Kidney (tissue), 14 donors: ENCODE data around the gene PADI1. TPM values are rescaled to one million over a fixed set of nuclear protein-coding genes. Genes with fewer than 3 reads are reported as not detected.

Experiments
- DNase-seq, 5 donors: peaks; one replicate each; pipeline ENCODE4 v3.0.0-alpha.2; 2013 to 2020
- FAIRE-seq: peaks from 2 replicates; lab custom pipeline; 2012; peaks lifted over from hg19 to GRCh38; lab: Jason Lieb, UNC
- H3K27ac ChIP-seq, 2 donors: one replicate each; pipeline ENCODE4 v1.7.0; 2013; ENCODE audit warnings: low read depth in 2 of 2, low read length in 2 of 2, inconsistent platforms in 1 of 2
- H3K27me3 ChIP-seq: one replicate; pipeline ENCODE4 v1.7.1; 2013; ENCODE audit warnings: low read length, inconsistent platforms; ENCODE audit not compliant: control insufficient read depth, insufficient read depth
- H3K36me3 ChIP-seq, 3 donors: one replicate each; pipeline versions ENCODE4 v1.7.0 to v1.7.1; 2013; ENCODE audit warnings: low read length in 3 of 3, control low read depth in 1 of 3, inconsistent platforms in 1 of 3; ENCODE audit not compliant: insufficient read depth in 3 of 3, control insufficient read depth in 2 of 3
- H3K4me1 ChIP-seq, 3 donors: one replicate each; pipeline versions ENCODE4 v1.7.0 to v1.7.1; 2013; ENCODE audit warnings: low read length in 3 of 3, inconsistent platforms in 1 of 3, low read depth in 1 of 3; ENCODE audit not compliant: control insufficient read depth in 2 of 3, insufficient read depth in 2 of 3
- H3K4me3 ChIP-seq, 3 donors: one replicate each; pipeline versions ENCODE4 v1.7.0 to v1.8.1; 2013; ENCODE audit warnings: low read length in 3 of 3, control low read depth in 1 of 3, inconsistent platforms in 1 of 3
- H3K9ac ChIP-seq, 3 donors: one replicate each; pipeline versions ENCODE4 v1.7.0 to v1.7.1; 2013; ENCODE audit warnings: low read length in 3 of 3, control low read depth in 1 of 3, inconsistent platforms in 1 of 3
- H3K9me3 ChIP-seq, 3 donors: one replicate each; pipeline versions ENCODE4 v1.7.0 to v1.7.1; 2013; ENCODE audit warnings: low read length in 3 of 3, control low read depth in 1 of 3, inconsistent platforms in 1 of 3; ENCODE audit not compliant: control insufficient read depth in 2 of 3, insufficient read depth in 1 of 3
- CTCF ChIP-seq: IDR thresholded peaks from 3 replicates; pipeline ENCODE4 v1.5.1; 2012; ENCODE audit warnings: mild to moderate bottlenecking, moderate library complexity, borderline replicate concordance; ENCODE audit not compliant: insufficient read depth; ENCODE audit errors: extremely low read depth
- intact Hi-C: fragments of 100-400 bp; cut with DNase I; formaldehyde crosslinking; loops from one replicate; pipeline ENCODE4 v1.11.1; 2022
- polyA plus RNA-seq: library from polyadenylated mRNA; stranded (reverse); fragments of 350-450 nt; fragmentation: Illumina TruSeq; extraction: RNeasy Lipid Tissue Mini Kit (QIAGEN cat#74804); gene quantifications from one replicate; pipeline ENCODE4 v1.2.3, GENCODE V29; 2014; ENCODE audit warnings: low read depth, low replicate concordance; ENCODE audit not compliant: insufficient read depth
- total RNA-seq: library from RNA; stranded (reverse); fragmentation: NEBNext Ultra II Directional; extraction: Animal tissue kit (Norgen Biotek cat#: 25700); gene quantifications from one replicate; pipeline ENCODE4 v1.2.1, GENCODE V29; 2021
- donor health status: control.
- donor health status: control.
- donor health status: control.
- donor health status: control.
- donor health status: control.
- donor health status: DM: yes; HTN: yes; CAD: no.
- donor health status: Normal renal cell carcinoma (clear cell type).

Gene PADI1
- total and polyA plus RNA-seq, 2 donors from 2014 or later, result 1.3 TPM; not detected in 1

- H3K9ac ChIP-seq, result no peak overlapping the region
- peaks cover 3% of the 10 kb centered on the region for H3K27me3 ChIP-seq
- intact Hi-C loops, result no loop called here
- no peak overlapping the region for H3K4me3 ChIP-seq
- no peak for TF ChIP-seq CTCF
- no peak for FAIRE-seq
- H3K9me3 ChIP-seq, result no peaks in the 10 kb centered on the region
- H3K27ac ChIP-seq, result no peak overlapping the region
- H3K36me3 ChIP-seq, result no peaks in the 10 kb centered on the region
- no peaks in the 10 kb centered on the region for H3K4me1 ChIP-seq
- DNase-seq, result no peak
These were observed 42.0 kb downstream of the PADI1 start for GRCh38 chr1:17246971-17247370.

- Histone ChIP-seq H3K4me1 (no peaks in the 10 kb centered on the region), H3K4me3 (no peak within 1 kb of the TSS), H3K27me3 (no peaks in the 10 kb centered on the region), H3K9ac (no peak within 1 kb of the TSS), H3K27ac (no peak within 1 kb of the TSS), H3K36me3 (no peaks in the 10 kb centered on the region), H3K9me3 (no peaks in the 10 kb centered on the region)
- TF ChIP-seq CTCF, result no peak
- no peak for DNase-seq
- FAIRE-seq, result no peak
- intact Hi-C loops, result no loop called here
These were observed 43.9 kb downstream of the PADI1 start, which contains the start of gene PADI3 for GRCh38 chr1:17248781-17249180. Gene PADI3 (plus strand): TSS chr1:17249098. CDS start chr1:17249138, 40 bp downstream.

GRCh38 chr1:17250601-17251000 is 45.7 kb downstream of the PADI1 start:
- Histone ChIP-seq H3K27ac (no peak overlapping the region), H3K36me3 (no peaks in the 10 kb centered on the region), H3K4me3 (no peak overlapping the region), H3K27me3 (no peaks in the 10 kb centered on the region), H3K9me3 (no peaks in the 10 kb centered on the region), H3K4me1 (no peaks in the 10 kb centered on the region), H3K9ac (no peak overlapping the region)
- FAIRE-seq (no peak), DNase-seq (peak in 1 of 5 donors; percentile 88)
- no peak for TF ChIP-seq CTCF
- intact Hi-C loops, result no loop called here

- Histone ChIP-seq H3K27me3 (no peaks in the 10 kb centered on the region), H3K4me1 (no peaks in the 10 kb centered on the region), H3K27ac (no peak overlapping the region), H3K36me3 (no peaks in the 10 kb centered on the region), H3K4me3 (no peak overlapping the region), H3K9ac (no peak overlapping the region), H3K9me3 (no peaks in the 10 kb centered on the region)
- intact Hi-C loops, result no loop called here
- no peak for TF ChIP-seq CTCF
- no peak for DNase-seq
- FAIRE-seq, result no peak
These were observed 46.3 kb downstream of the PADI1 start for GRCh38 chr1:17251246-17251645.
